HCT116 (cell line): ENCODE measurements around the gene CPEB1. TPM values are rescaled to one million over a fixed set of nuclear protein-coding genes. Genes with fewer than 3 reads are reported as not detected.

Experiments
- ATAC-seq: fragments of 200-7000 bp; cut with Tn5 transposase; 2 replicates; pipeline ENCODE4 v1.9.1; 2020; ENCODE audit warnings: mild to moderate bottlenecking, moderate library complexity
- BruUV-seq: library from RNA; stranded (reverse); fragments of 400-500 nt; replicated peaks from 2 replicates; lab custom pipeline; 2021; lab: Mats Ljungman, UMichigan
- CTCF ChIA-PET: fragments of 300-600 bp; sonication (Branson Sonifier 250); formaldehyde crosslinking; loops from one replicate; lab custom pipeline; 2021; ENCODE audit warnings: antibody characterized with exemption; lab: Charles Lee
- POLR2A ChIA-PET: fragments of 300-600, 350-600 bp; sonication (Branson Sonifier 250); formaldehyde crosslinking; loops from one replicate; lab custom pipeline; 2021; ENCODE audit warnings: antibody characterized with exemption; lab: Charles Lee
- RAD21 ChIA-PET, 2 experiments: fragments of 300-600 bp; sonication (Branson Sonifier 250); formaldehyde crosslinking; loops; one replicate each; lab custom pipeline; 2023; ENCODE audit warnings: low total read pairs in 2 of 2; ENCODE audit not compliant: uncharacterized antibody in 2 of 2, unreplicated experiment in 2 of 2, low non-redundant PET in 1 of 2; lab: Charles Lee
- DNase-seq: peaks from one replicate; pipeline ENCODE4 v3.0.0-alpha.2; 2010; ENCODE audit warnings: low read depth, low spot score
- H2AFZ ChIP-seq: fragments of 200-600 bp; shearing (Covaris generic), sonication (generic); 2 replicates; pipeline ENCODE4 v1.6.1; 2017; ENCODE audit warnings: low read depth, mixed run types, mixed read lengths, antibody characterized with exemption, low read length; ENCODE audit not compliant: poor library complexity, severe bottlenecking
- H3K27ac ChIP-seq: 2 replicates; pipeline ENCODE4 v1.5.1; 2012; ENCODE audit warnings: low read depth, low read length
- H3K27me3 ChIP-seq: fragments of 200-600 bp; sonication (generic); 2 replicates; pipeline ENCODE4 v1.6.1; 2016; ENCODE audit warnings: mixed run types, low read length, mixed read lengths; ENCODE audit not compliant: insufficient read depth
- H3K36me3 ChIP-seq, 2 experiments: fragments of 200-500 bp in 1 of 2; fragments of 200-600 bp in 1 of 2; sonication (Bioruptor generic) in 1 of 2; sonication (generic) in 1 of 2; 2 replicates each; pipeline versions ENCODE4 v1.5.1 to v1.6.1; 2014 to 2016; ENCODE audit warnings: low read length in 2 of 2, inconsistent platforms in 1 of 2, mixed read lengths in 1 of 2, mixed run types in 1 of 2; ENCODE audit not compliant: insufficient read depth in 2 of 2, control insufficient read depth in 1 of 2
- H3K4me1 ChIP-seq, 2 experiments: fragments of 200-600 bp in 1 of 2; sonication (generic) in 1 of 2; 2 replicates each; pipeline versions ENCODE4 v1.5.1 to v1.6.1; 2012 to 2017; ENCODE audit warnings: low read length in 2 of 2, inconsistent platforms in 1 of 2, mild to moderate bottlenecking in 1 of 2, mixed read lengths in 1 of 2, mixed run types in 1 of 2, moderate library complexity in 1 of 2; ENCODE audit not compliant: insufficient read depth in 2 of 2, control insufficient read depth in 1 of 2
- H3K4me2 ChIP-seq: fragments of 200-600 bp; sonication (generic); 2 replicates; pipeline ENCODE4 v1.6.1; 2017; ENCODE audit warnings: mixed run types, low read length, mixed read lengths
- H3K4me3 ChIP-seq, 2 experiments: fragments of 200-600 bp in 1 of 2; sonication (generic) in 1 of 2; replicated peaks in 1 of 2; 2 replicates each; pipeline ENCODE4 v1.5.1; 2011 to 2016; ENCODE audit warnings: low read length in 2 of 2, control low read depth in 1 of 2, low read depth in 1 of 2, mild to moderate bottlenecking in 1 of 2, mixed read lengths in 1 of 2, mixed run types in 1 of 2
- H3K79me2 ChIP-seq: fragments of 200-600 bp; sonication (generic); 2 replicates; pipeline ENCODE4 v1.6.1; 2017; ENCODE audit warnings: mild to moderate bottlenecking, mixed run types, low read length, moderate library complexity, mixed read lengths; ENCODE audit not compliant: insufficient read depth
- H3K9ac ChIP-seq: fragments of 200-600 bp; sonication (generic); 2 replicates; pipeline ENCODE4 v1.6.1; 2016; ENCODE audit warnings: low read length, mixed read lengths
- H3K9me2 ChIP-seq: fragments of 200-600 bp; sonication (generic), shearing (Covaris generic); 2 replicates; pipeline ENCODE4 v1.6.1; 2017; ENCODE audit warnings: mixed run types, mild to moderate bottlenecking, moderate library complexity; ENCODE audit not compliant: insufficient read depth
- H3K9me3 ChIP-seq, 2 experiments: fragments of 200-500 bp in 1 of 2; fragments of 200-600 bp in 1 of 2; sonication (Bioruptor generic) in 1 of 2; sonication (generic) in 1 of 2; 2 replicates each; pipeline ENCODE4 v1.6.1; 2014 to 2017; ENCODE audit warnings: low read length in 2 of 2, mixed read lengths in 2 of 2, inconsistent platforms in 1 of 2, low read depth in 1 of 2, mild to moderate bottlenecking in 1 of 2, mixed run types in 1 of 2, moderate library complexity in 1 of 2; ENCODE audit not compliant: control insufficient read depth in 1 of 2, insufficient read depth in 1 of 2
- H4K20me1 ChIP-seq: fragments of 200-600 bp; sonication (generic), shearing (Covaris generic); 2 replicates; pipeline ENCODE4 v1.6.1; 2017; ENCODE audit warnings: mixed run types, mild to moderate bottlenecking, moderate library complexity; ENCODE audit not compliant: insufficient read depth
- ELF1 ChIP-seq: IDR thresholded peaks from 2 replicates; pipeline ENCODE4 v1.6.1; 2012; ENCODE audit warnings: low read depth, borderline replicate concordance
- EZH2 ChIP-seq: fragments of 200-600 bp; sonication (generic); IDR thresholded peaks from 2 replicates; pipeline ENCODE4 v1.6.1; 2017; ENCODE audit warnings: antibody characterized with exemption, mixed run types
- EZH2phosphoT487 ChIP-seq: fragments of 200-600 bp; IDR thresholded peaks from 2 replicates; pipeline ENCODE4 v1.6.1; 2018; ENCODE audit warnings: antibody characterized with exemption, borderline replicate concordance
- FOSL1 ChIP-seq: IDR thresholded peaks from 2 replicates; pipeline ENCODE4 v1.6.1; 2012; ENCODE audit warnings: low read depth
- POLR2A ChIP-seq: IDR thresholded peaks from 2 replicates; pipeline ENCODE4 v1.7.0; 2011; ENCODE audit warnings: borderline replicate concordance; ENCODE audit not compliant: insufficient read depth, insufficient read length; ENCODE audit errors: extremely low read depth
- POLR2AphosphoS5 ChIP-seq: IDR thresholded peaks from 2 replicates; pipeline ENCODE4 v1.6.1; 2011; ENCODE audit warnings: mild to moderate bottlenecking, low read depth, low read length, moderate library complexity
- RAD21 ChIP-seq: IDR thresholded peaks from 2 replicates; pipeline ENCODE4 v1.6.1; 2012; ENCODE audit warnings: low read depth, mild to moderate bottlenecking
- YY1 ChIP-seq: IDR thresholded peaks from 2 replicates; pipeline ENCODE4 v1.6.1; 2011; ENCODE audit warnings: low read length, low read depth, moderate library complexity, mild to moderate bottlenecking; ENCODE audit not compliant: insufficient replicate concordance; ENCODE audit errors: extremely low read depth
- ZNF274 ChIP-seq: fragments of 200-500 bp; sonication (Bioruptor generic); IDR thresholded peaks from 2 replicates; pipeline ENCODE4 v1.6.1; 2014; ENCODE audit warnings: mild to moderate bottlenecking, low read depth, low read length, inconsistent platforms
- intact Hi-C: fragments of 100-400 bp; cut with micrococcal nuclease; formaldehyde crosslinking; loops from 2 replicates; pipeline ENCODE4 v1.10.0; 2022
- total RNA-seq: library from RNA; stranded (reverse); gene quantifications from one replicate; pipeline ENCODE4 v1.2.1, GENCODE V29; 2021; ENCODE audit not compliant: unreplicated experiment
- TF ChIP-seq, protein P1 (sequence below): IDR thresholded peaks from 2 replicates; pipeline ENCODE4 v1.6.1; 2011; ENCODE audit warnings: mild to moderate bottlenecking, low read length, moderate library complexity; ENCODE audit not compliant: insufficient replicate concordance; ENCODE audit errors: extremely low read depth
- TF ChIP-seq, protein P2 (sequence below): IDR thresholded peaks from 2 replicates; pipeline ENCODE4 v1.6.1; 2012
- TF ChIP-seq, protein P3 (sequence below), 3 experiments: fragments of 200-600 bp in 1 of 3; sonication (generic) in 1 of 3; IDR thresholded peaks in 2 of 3; conservative IDR thresholded peaks in 1 of 3; 2 replicates each; pipeline ENCODE4 v1.5.1; 2012 to 2017; ENCODE audit warnings: low read depth in 2 of 3, low read length in 2 of 3, antibody characterized with exemption in 1 of 3, borderline replicate concordance in 1 of 3, control low read depth in 1 of 3, mild to moderate bottlenecking in 1 of 3, mixed read lengths in 1 of 3, mixed run types in 1 of 3, moderate library complexity in 1 of 3; ENCODE audit not compliant: insufficient read depth in 1 of 3

CPEB1 gene
- total RNA-seq, 1 experiment from 2014 or later = not detected

DNA sequence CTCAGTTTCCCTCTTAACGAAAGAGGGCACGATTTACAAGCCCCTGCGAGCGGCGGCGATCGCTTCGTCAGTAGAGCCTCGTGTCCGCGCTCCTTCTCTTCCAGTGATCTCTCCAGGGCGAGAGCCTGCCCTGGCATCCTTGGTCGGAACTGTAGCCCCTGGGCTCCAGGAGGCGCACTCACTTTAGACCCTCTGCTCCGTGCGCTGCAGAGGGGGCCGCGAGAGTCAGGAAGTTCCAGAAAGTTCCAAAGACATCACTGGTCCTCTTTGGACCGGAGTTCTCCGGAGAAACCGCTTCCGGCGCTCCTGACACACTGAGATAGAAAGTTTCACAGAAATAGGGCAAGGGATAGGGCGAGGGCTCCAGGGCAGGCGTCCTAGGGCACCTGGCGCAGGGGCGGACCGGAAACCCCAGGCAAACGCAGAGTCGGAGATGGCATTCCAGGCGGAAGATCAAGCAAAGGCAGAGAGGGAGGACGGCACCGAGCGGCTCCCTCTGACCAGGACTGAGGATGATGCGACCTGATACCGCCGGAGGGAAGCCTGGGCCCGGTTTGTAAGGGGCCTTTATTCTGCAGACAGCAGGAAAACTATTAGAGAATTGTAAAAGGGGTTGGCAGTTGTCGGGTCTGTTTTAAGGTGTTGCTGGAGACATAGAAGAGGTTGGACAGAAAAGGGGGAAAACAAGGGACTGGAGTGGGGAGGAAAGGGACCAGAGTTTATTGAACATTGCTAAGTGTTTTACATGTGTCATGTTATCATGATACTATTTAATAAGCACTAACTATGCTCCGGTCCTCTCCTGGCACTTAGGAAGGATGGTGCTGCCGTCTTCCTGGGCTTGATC, 1.3 kb upstream of the CPEB1 start:
- CTCF ChIA-PET = no interaction called here
- no peak overlapping the region for H2AFZ ChIP-seq
- TF ChIP-seq ELF1 (no peak), ZNF274 (no peak)
- TF ChIP-seq, protein P1, sequence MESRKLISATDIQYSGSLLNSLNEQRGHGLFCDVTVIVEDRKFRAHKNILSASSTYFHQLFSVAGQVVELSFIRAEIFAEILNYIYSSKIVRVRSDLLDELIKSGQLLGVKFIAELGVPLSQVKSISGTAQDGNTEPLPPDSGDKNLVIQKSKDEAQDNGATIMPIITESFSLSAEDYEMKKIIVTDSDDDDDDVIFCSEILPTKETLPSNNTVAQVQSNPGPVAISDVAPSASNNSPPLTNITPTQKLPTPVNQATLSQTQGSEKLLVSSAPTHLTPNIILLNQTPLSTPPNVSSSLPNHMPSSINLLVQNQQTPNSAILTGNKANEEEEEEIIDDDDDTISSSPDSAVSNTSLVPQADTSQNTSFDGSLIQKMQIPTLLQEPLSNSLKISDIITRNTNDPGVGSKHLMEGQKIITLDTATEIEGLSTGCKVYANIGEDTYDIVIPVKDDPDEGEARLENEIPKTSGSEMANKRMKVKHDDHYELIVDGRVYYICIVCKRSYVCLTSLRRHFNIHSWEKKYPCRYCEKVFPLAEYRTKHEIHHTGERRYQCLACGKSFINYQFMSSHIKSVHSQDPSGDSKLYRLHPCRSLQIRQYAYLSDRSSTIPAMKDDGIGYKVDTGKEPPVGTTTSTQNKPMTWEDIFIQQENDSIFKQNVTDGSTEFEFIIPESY = no peak

DNA sequence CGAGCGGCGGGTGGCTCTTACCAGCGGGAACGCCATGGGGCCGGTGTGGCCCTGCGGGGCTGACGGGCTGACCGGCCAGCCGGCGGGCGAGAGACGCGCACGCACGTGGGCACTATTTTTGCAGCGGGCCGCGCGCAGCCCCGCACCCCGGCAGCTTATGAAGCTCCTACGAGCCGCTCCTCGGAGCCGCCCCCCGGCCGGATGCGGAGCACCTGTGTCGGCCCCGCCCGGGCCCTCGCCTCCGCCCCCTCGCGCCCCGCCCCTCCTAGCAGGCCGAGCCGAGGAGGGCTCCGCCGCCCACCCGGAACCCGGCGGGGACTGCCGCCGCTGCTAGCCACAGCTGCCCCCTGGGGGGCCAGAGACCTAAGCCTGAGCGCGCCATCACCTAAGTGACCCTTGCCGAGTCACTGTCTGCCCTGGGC, 683 bp upstream of the CPEB1 start:
- no peak overlapping the region for H3K27ac ChIP-seq
- ATAC-seq = no peak
- no TSS peak for BruUV-seq
- no peak overlapping the region for H3K4me2 ChIP-seq
- H3K4me3 ChIP-seq = no peak overlapping the region
- ChIA-PET RAD21 (no interaction called here), CTCF (no interaction called here), POLR2A (no interaction called here)
- no peaks in the 10 kb centered on the region for H3K79me2 ChIP-seq
- no peaks in the 10 kb centered on the region for H4K20me1 ChIP-seq
- intact Hi-C loops = no loop called here
- DNase-seq = no peak
- H3K9me2 ChIP-seq = no peaks in the 10 kb centered on the region
- 0 out of 4 replicates have a peak, but pooled peaks cover 0 to 7% of the 10 kb centered on the region in 2 experiments for H3K4me1 ChIP-seq
- H3K27me3 ChIP-seq = peaks cover 3% of the 10 kb centered on the region
- no peaks in the 10 kb centered on the region for H3K36me3 ChIP-seq
- no peak overlapping the region for H2AFZ ChIP-seq
- H3K9ac ChIP-seq = no peak overlapping the region
- H3K9me3 ChIP-seq = no peaks in the 10 kb centered on the region
- TF ChIP-seq ZNF274 (no peak), FOSL1 (no peak), POLR2AphosphoS5 (no peak), YY1 (no peak), EZH2 (no peak), POLR2A (no peak), EZH2phosphoT487 (no peak), RAD21 (no peak)
- TF ChIP-seq, protein P2, sequence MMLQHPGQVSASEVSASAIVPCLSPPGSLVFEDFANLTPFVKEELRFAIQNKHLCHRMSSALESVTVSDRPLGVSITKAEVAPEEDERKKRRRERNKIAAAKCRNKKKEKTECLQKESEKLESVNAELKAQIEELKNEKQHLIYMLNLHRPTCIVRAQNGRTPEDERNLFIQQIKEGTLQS = no peak
- TF ChIP-seq, protein P3, sequence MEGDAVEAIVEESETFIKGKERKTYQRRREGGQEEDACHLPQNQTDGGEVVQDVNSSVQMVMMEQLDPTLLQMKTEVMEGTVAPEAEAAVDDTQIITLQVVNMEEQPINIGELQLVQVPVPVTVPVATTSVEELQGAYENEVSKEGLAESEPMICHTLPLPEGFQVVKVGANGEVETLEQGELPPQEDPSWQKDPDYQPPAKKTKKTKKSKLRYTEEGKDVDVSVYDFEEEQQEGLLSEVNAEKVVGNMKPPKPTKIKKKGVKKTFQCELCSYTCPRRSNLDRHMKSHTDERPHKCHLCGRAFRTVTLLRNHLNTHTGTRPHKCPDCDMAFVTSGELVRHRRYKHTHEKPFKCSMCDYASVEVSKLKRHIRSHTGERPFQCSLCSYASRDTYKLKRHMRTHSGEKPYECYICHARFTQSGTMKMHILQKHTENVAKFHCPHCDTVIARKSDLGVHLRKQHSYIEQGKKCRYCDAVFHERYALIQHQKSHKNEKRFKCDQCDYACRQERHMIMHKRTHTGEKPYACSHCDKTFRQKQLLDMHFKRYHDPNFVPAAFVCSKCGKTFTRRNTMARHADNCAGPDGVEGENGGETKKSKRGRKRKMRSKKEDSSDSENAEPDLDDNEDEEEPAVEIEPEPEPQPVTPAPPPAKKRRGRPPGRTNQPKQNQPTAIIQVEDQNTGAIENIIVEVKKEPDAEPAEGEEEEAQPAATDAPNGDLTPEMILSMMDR (IDR thresholded peaks at IDR 0.05 in 2 of 3, conservative IDR thresholded peaks at IDR 0.05 in 1 of 3; ENCODE audit: borderline replicate concordance in 1 of 3, insufficient read depth in 1 of 3, low read depth in 2 of 3, low read length in 2 of 3) = no peak

More for the DNA sequence above, 1.3 kb upstream of the CPEB1 start:
- no TSS peak for BruUV-seq
- intact Hi-C loops = no loop called here
- ChIA-PET RAD21 (no interaction called here), POLR2A (no interaction called here)
- no peak overlapping the region for H3K4me2 ChIP-seq
- ATAC-seq (no peak), DNase-seq (no peak)
- no peaks in the 10 kb centered on the region for H3K9me2 ChIP-seq
- H4K20me1 ChIP-seq = no peaks in the 10 kb centered on the region
- H3K4me1 ChIP-seq = 0 out of 4 replicates have a peak, but pooled peaks cover 0 to 7% of the 10 kb centered on the region in 2 experiments
- no peaks in the 10 kb centered on the region for H3K36me3 ChIP-seq
- H3K4me3 ChIP-seq = no peak overlapping the region
- no peak overlapping the region for H3K27ac ChIP-seq
- no peaks in the 10 kb centered on the region for H3K9me3 ChIP-seq
- no peak overlapping the region for H3K9ac ChIP-seq
- no peaks in the 10 kb centered on the region for H3K79me2 ChIP-seq
- H3K27me3 ChIP-seq = no peaks in the 10 kb centered on the region
